Kidney epithelial cell (primary cell): ENCODE data around the gene KRTAP9-3. TPM values are rescaled to one million over a fixed set of nuclear protein-coding genes. Genes with fewer than 3 reads are reported as not detected.
"Not testable (repeated sequence)": the region's sequence is repeated elsewhere in the genome, so short reads cannot be mapped to it uniquely, and the experiment has no call there.

Source experiments
- DNase-seq: peaks from one replicate; pipeline ENCODE4 v3.0.0-alpha.2; 2010; ENCODE audit warnings: low read depth
- H3K27me3 ChIP-seq: 2 replicates; pipeline ENCODE4 v1.6.0; 2011; ENCODE audit warnings: low read length; ENCODE audit not compliant: control insufficient read depth, insufficient read depth
- H3K36me3 ChIP-seq: 2 replicates; pipeline ENCODE4 v1.5.1; 2011; ENCODE audit warnings: low read length; ENCODE audit not compliant: control insufficient read depth, insufficient read depth
- H3K4me3 ChIP-seq: 2 replicates; pipeline ENCODE4 v1.5.1; 2011; ENCODE audit warnings: low read depth, mild to moderate bottlenecking, control low read depth, low read length
- total RNA-seq: library from RNA; depleted of rRNA; stranded (reverse); fragments of >200 nt; gene quantifications from 2 replicates; pipeline ENCODE4 v1.2.3, GENCODE V29; 2015
- TF ChIP-seq, protein P1 (sequence below): IDR thresholded peaks from 2 replicates; pipeline ENCODE4 v1.5.1; 2011; ENCODE audit warnings: mild to moderate bottlenecking, moderate library complexity, low read length, control low read depth, inconsistent platforms; ENCODE audit not compliant: insufficient read depth, poor library complexity, severe bottlenecking

The KRTAP9-3 gene
- total RNA-seq, 1 donor from 2014 or later = not detected

DNA sequence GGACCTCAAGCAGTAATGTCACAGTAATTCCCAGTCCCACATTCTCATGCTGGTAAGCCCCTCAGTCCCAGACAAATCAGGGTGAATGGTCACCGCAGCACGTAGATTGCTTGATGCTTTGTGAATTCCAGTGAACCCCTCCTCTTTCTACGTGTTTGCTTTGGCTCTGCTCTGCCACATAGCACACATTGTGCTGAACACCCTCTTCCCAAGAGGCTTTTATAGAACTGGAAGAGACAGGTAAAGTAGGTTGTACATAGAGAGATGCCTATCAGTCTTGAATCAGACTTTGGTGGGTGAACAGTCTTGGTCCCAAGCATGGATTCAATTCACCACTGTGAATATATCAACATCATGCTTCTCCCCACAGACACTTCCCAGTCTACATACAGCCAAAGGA is 32.4 kb downstream of the KRTAP9-3 start:
- Histone ChIP-seq H3K36me3 (no peaks in the 10 kb centered on the region), H3K27me3 (no peaks in the 10 kb centered on the region), H3K4me3 (no peak overlapping the region)
- DNase-seq = no peak
- TF ChIP-seq, protein P1, sequence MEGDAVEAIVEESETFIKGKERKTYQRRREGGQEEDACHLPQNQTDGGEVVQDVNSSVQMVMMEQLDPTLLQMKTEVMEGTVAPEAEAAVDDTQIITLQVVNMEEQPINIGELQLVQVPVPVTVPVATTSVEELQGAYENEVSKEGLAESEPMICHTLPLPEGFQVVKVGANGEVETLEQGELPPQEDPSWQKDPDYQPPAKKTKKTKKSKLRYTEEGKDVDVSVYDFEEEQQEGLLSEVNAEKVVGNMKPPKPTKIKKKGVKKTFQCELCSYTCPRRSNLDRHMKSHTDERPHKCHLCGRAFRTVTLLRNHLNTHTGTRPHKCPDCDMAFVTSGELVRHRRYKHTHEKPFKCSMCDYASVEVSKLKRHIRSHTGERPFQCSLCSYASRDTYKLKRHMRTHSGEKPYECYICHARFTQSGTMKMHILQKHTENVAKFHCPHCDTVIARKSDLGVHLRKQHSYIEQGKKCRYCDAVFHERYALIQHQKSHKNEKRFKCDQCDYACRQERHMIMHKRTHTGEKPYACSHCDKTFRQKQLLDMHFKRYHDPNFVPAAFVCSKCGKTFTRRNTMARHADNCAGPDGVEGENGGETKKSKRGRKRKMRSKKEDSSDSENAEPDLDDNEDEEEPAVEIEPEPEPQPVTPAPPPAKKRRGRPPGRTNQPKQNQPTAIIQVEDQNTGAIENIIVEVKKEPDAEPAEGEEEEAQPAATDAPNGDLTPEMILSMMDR = no peak

DNA sequence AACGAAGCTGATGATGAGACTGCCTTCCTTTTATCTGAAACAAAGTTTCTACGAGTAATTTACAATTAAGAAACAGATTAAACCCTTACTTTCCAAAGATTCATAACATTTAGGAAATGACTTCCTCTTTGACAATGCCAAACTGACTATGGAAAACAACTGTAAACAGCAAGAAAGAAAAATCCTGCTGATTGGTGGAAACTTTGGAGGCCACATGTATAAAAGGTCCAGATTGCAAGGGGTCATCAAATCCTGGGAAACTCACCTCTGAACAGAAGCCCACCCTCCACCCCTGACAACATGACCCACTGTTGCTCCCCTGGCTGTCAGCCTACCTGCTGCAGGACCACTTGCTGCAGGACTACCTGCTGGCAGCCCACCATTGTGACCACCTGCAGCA is 32.8 kb downstream of the KRTAP9-3 start, which contains the start of gene KRTAP9-6:
TSS of gene KRTAP9-6 (plus strand) at position 301 of the 400 bp plus-strand sequence. CDS start at position 301, 0 bp downstream.
- no peaks in the 10 kb centered on the region for H3K36me3 ChIP-seq
- H3K4me3 ChIP-seq = no peak within 1 kb of the TSS
- TF ChIP-seq, protein P1 = no peak
- no peak for DNase-seq
- no peaks in the 10 kb centered on the region for H3K27me3 ChIP-seq

DNA sequence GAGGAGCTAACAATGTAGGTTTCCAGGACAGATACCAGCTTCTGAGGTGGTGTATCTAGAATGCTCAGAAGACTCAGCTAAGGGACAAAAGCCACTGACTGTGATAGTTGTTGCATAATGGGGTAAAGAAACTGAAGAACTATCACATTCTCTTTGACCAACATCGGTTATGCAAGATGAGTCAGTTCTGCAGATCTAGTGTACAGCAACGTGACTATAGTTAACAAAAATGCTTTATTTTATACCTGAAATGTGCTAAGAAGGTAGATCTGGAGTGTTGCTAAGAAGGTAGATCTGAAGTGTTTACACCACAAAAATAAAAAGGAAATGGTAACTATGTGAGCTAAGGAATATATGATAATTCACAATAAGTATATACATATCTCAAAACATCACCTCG is 35.5 kb downstream of the KRTAP9-3 start:
- DNase-seq = no peak
- no peak overlapping the region for H3K4me3 ChIP-seq

DNA sequence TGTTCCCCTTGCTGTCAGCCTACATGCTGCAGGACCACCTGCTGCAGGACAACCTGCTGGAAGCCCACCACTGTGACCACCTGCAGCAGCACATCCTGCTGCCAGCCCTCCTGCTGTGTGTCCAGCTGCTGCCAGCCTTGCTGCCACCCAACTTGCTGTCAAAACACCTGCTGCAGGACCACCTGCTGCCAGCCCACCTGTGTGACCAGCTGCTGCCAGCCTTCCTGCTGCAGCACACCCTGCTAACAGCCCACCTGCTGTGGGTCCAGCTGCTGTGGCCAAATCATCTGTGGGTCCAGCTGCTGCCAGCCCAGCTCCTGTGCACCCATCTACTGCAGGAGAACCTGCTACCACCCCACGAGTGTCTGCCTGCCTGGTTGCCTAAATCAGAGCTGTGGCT is 39.1 kb downstream of the KRTAP9-3 start:
- not testable (repeated sequence) for DNase-seq, H3K36me3 ChIP-seq, H3K4me3 ChIP-seq, H3K27me3 ChIP-seq

More for the DNA sequence above, 35.5 kb downstream of the KRTAP9-3 start:
- TF ChIP-seq, protein P1 = no peak
- Histone ChIP-seq H3K36me3 (no peaks in the 10 kb centered on the region), H3K27me3 (no peaks in the 10 kb centered on the region)

DNA sequence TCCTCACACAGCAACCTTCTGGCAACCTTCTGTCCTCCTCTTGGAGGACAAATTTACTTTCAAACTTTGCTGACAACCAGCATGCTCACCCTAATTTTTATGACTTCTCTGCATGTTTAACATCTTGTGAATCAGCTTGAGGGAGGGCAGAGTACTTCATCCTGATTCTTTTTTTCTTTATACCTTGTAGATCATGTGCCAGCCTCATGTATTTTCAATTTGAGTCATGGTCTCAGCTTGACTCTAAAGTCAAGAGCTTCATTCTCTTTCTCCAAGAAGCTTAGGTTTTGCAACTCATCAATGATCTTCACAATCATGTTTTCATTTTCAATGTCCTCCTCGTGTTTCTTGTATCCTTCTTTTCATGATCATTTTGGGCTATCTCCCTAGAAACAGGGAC is 39.6 kb downstream of the KRTAP9-3 start:
- no peak for DNase-seq
- TF ChIP-seq, protein P1 = no peak
- Histone ChIP-seq H3K4me3 (no peak overlapping the region), H3K36me3 (no peaks in the 10 kb centered on the region), H3K27me3 (no peaks in the 10 kb centered on the region)

DNA sequence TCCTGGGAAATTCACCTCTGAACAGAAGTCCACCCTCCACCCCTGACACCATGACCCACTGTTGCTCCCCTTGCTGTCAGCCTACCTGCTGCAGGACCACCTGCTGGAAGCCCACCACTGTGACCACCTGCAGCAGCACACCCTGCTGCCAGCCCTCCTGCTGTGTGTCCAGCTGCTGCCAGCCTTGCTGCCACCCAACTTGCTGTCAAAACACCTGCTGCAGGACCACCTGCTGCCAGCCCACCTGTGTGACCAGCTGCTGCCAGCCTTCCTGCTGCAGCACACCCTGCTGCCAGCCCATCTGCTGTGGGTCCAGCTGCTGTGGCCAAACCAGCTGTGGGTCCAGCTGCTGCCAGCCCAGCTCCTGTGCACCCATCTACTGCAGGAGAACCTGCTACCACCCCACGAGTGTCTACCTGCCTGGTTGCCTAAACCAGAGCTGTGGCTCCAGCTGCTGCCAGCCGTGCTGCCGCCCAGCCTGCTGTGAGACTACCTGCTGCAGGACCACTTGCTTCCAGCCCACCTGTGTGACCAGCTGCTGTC is 43.5 kb downstream of the KRTAP9-3 start, which contains the start of gene KRTAP9-7:
TSS of gene KRTAP9-7 (plus strand) at position 51 of the 543 bp plus-strand sequence. CDS start at position 51, 0 bp downstream.
- not testable (repeated sequence) for H3K27me3 ChIP-seq, DNase-seq, H3K4me3 ChIP-seq, H3K36me3 ChIP-seq

DNA sequence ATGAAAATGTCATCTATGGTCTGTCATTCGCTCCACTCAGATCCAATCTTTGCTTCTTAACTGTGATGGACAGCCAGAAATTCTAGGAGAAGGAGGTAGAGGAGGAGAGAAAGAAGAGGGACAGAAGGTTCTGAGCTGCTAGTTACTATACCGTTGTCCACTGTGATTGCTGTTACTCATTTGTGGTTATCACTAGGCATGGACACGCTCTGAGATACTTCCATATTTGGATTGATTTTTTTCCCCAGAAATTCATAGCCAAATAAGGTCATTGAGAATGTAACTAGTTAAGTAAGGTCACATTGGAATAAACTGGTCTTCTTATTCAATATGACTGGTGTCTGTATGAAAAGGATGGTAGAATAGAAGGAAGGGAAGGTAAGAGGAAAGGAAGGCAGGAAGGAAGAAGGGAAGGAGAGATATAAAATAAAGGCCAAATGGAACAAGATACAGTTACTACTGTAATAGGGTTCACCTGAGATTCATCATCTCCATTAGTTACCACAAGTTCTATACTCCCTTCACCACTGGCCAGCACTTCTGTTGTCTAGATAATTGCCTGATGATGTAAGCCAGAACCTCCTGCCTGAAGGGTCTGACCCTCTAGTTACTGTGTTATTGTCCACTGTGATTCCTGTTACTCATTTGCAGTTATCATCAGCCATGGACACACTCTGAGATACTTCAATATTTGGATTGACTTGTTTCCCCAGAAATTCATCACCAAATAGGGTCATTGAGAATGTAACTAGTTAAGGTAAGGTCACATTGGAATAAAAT is 46.1 kb downstream of the KRTAP9-3 start:
- Histone ChIP-seq H3K27me3 (no peaks in the 10 kb centered on the region), H3K36me3 (no peaks in the 10 kb centered on the region), H3K4me3 (no peak overlapping the region)
- TF ChIP-seq, protein P1 = no peak
- DNase-seq = peak; percentile 19
